Bronchial epithelial cell (primary cell): ENCODE data around the gene LEUTX. TPM values are rescaled to one million over a fixed set of nuclear protein-coding genes. Genes with fewer than 3 reads are reported as not detected.
A peak's percentile ranks its signal among the peaks of the same experiment; 100 is the strongest.

ENCODE experiments used
- DNase-seq: peaks from one replicate; pipeline ENCODE4 v3.0.0-alpha.2; 2010; ENCODE audit warnings: low read depth
- FAIRE-seq: peaks from 2 replicates; lab custom pipeline; 2011; peaks lifted over from hg19 to GRCh38; lab: Jason Lieb, UNC
- H3K27me3 ChIP-seq: 2 replicates; pipeline ENCODE4 v1.5.1; 2011; ENCODE audit warnings: low read length; ENCODE audit not compliant: control insufficient read depth, insufficient read depth
- H3K36me3 ChIP-seq: 2 replicates; pipeline ENCODE4 v1.5.1; 2011; ENCODE audit warnings: low read length; ENCODE audit not compliant: control insufficient read depth, insufficient read depth
- H3K4me3 ChIP-seq: 2 replicates; pipeline ENCODE4 v1.5.1; 2011; ENCODE audit warnings: mild to moderate bottlenecking, low read depth, low read length, control low read depth
- total RNA-seq: library from RNA; depleted of rRNA; stranded (reverse); fragments of >200 nt; gene quantifications from 2 replicates; pipeline ENCODE4 v1.2.1, GENCODE V29; 2014
- TF ChIP-seq, protein P1 (sequence below): IDR thresholded peaks from 2 replicates; pipeline ENCODE4 v1.5.1; 2011; ENCODE audit warnings: mild to moderate bottlenecking, moderate library complexity, low read length, control low read depth, inconsistent platforms; ENCODE audit not compliant: insufficient read depth, severe bottlenecking

LEUTX gene
- total RNA-seq, 1 donor from 2014 or later: not detected

GRCh38 chr19:39833464-39834286 is 55.0 kb downstream of the LEUTX start, which contains the start of gene DYRK1B:
DYRK1B (minus strand) TSS chr19:39834162; CDS start chr19:39831867, 2,295 bp downstream.
- Histone ChIP-seq H3K27me3 (no peaks in the 10 kb centered on the region), H3K4me3 (peak within 1 kb of the TSS; percentile 85), H3K36me3 (peaks cover 26% of the 10 kb centered on the region)
- TF ChIP-seq, protein P1, sequence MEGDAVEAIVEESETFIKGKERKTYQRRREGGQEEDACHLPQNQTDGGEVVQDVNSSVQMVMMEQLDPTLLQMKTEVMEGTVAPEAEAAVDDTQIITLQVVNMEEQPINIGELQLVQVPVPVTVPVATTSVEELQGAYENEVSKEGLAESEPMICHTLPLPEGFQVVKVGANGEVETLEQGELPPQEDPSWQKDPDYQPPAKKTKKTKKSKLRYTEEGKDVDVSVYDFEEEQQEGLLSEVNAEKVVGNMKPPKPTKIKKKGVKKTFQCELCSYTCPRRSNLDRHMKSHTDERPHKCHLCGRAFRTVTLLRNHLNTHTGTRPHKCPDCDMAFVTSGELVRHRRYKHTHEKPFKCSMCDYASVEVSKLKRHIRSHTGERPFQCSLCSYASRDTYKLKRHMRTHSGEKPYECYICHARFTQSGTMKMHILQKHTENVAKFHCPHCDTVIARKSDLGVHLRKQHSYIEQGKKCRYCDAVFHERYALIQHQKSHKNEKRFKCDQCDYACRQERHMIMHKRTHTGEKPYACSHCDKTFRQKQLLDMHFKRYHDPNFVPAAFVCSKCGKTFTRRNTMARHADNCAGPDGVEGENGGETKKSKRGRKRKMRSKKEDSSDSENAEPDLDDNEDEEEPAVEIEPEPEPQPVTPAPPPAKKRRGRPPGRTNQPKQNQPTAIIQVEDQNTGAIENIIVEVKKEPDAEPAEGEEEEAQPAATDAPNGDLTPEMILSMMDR: no peak
- FAIRE-seq: no peak
- DNase-seq: peak; percentile 90

- no peak for FAIRE-seq
- no peak for DNase-seq
- Histone ChIP-seq H3K4me3 (no peak overlapping the region), H3K27me3 (no peaks in the 10 kb centered on the region), H3K36me3 (peaks cover 30% of the 10 kb centered on the region)
- TF ChIP-seq, protein P1: no peak
Measured at GRCh38 chr19:39834287-39834841, 55.7 kb downstream of the LEUTX start.

Other genes starting within 250 kb of the LEUTX start
- gene EID2B, start 246.0 kb upstream of the LEUTX start, total RNA-seq: 0.79 and 1.7 TPM in 2 replicates
- 6.8 and 8.1 TPM in 2 replicates for gene EID2, start 238.7 kb upstream of the LEUTX start, total RNA-seq
- not detected in 2 replicates for gene LGALS13, start 176.3 kb upstream of the LEUTX start, total RNA-seq
- gene LGALS16, start 122.9 kb upstream of the LEUTX start, total RNA-seq: not detected in 2 replicates
- not detected in 2 replicates for gene LGALS14, start 74.4 kb upstream of the LEUTX start, total RNA-seq
- not detected in 2 replicates for gene CLC, start 40.8 kb upstream of the LEUTX start, total RNA-seq
- gene DYRK1B, start 55.3 kb downstream of the LEUTX start, total RNA-seq: 3.2 and 5.8 TPM in 2 replicates
- gene FBL, start 67.5 kb downstream of the LEUTX start, total RNA-seq: 216 and 500 TPM in 2 replicates
- gene FCGBP, start 155.8 kb downstream of the LEUTX start, total RNA-seq: 0.38 and 0.53 TPM in 2 replicates
- 89.2 and 99.3 TPM in 2 replicates for gene PSMC4, start 192.3 kb downstream of the LEUTX start, total RNA-seq
- gene ZNF546, start 218.2 kb downstream of the LEUTX start, total RNA-seq: 2.2 and 2.4 TPM in 2 replicates